DOHH2 (cell line): ENCODE results near the gene TRAF1.

Experiments
- H3F3A ChIP-seq: fragments of 200-600 bp; sonication (generic), shearing (Covaris generic); 2 replicates; pipeline ENCODE4 v1.6.0; 2016; ENCODE audit warnings: antibody characterized with exemption, mild to moderate bottlenecking; ENCODE audit not compliant: control insufficient read depth, insufficient read depth
- H3K27ac ChIP-seq: fragments of 200-600 bp; sonication (generic); 2 replicates; pipeline ENCODE4 v1.5.1; 2014; ENCODE audit warnings: low read depth, mild to moderate bottlenecking, low read length, moderate library complexity
- H3K27me3 ChIP-seq: fragments of 200-600 bp; sonication (generic); 2 replicates; pipeline ENCODE4 v1.6.1; 2014; ENCODE audit warnings: mild to moderate bottlenecking, low read length, mixed read lengths; ENCODE audit not compliant: control insufficient read depth
- H3K36me3 ChIP-seq: fragments of 200-600 bp; sonication (generic); 2 replicates; pipeline ENCODE4 v1.6.1; 2014; ENCODE audit warnings: mild to moderate bottlenecking, low read length, moderate library complexity, mixed read lengths; ENCODE audit not compliant: control insufficient read depth
- H3K4me1 ChIP-seq: fragments of 200-600 bp; sonication (generic); 2 replicates; pipeline ENCODE4 v1.6.1; 2014; ENCODE audit warnings: mild to moderate bottlenecking, low read length, mixed read lengths; ENCODE audit not compliant: control insufficient read depth
- H3K4me2 ChIP-seq: fragments of 200-600 bp; sonication (generic); 2 replicates; pipeline ENCODE4 v1.6.0; 2014; ENCODE audit warnings: mild to moderate bottlenecking, low read length, moderate library complexity
- H3K4me3 ChIP-seq: fragments of 200-600 bp; sonication (generic); 2 replicates; pipeline ENCODE4 v1.5.1; 2014; ENCODE audit warnings: mild to moderate bottlenecking, low read length, mixed read lengths
- H3K79me2 ChIP-seq: fragments of 200-600 bp; sonication (generic); 2 replicates; pipeline ENCODE4 v1.6.1; 2014; ENCODE audit warnings: mild to moderate bottlenecking, low read length, mixed read lengths; ENCODE audit not compliant: control insufficient read depth
- H3K9me2 ChIP-seq: fragments of 200-600 bp; sonication (generic); replicated peaks from 2 replicates; pipeline ENCODE4 v1.6.1; 2014; ENCODE audit warnings: mild to moderate bottlenecking, low read length, mixed read lengths; ENCODE audit not compliant: control insufficient read depth
- H3K9me3 ChIP-seq: fragments of 200-600 bp; sonication (generic); 2 replicates; pipeline ENCODE4 v1.6.1; 2014; ENCODE audit warnings: antibody characterized with exemption, low read length, mixed read lengths; ENCODE audit not compliant: control insufficient read depth, insufficient read depth
- H4K20me1 ChIP-seq: fragments of 200-600 bp; sonication (generic); 2 replicates; pipeline ENCODE4 v1.6.0; 2014; ENCODE audit warnings: low read depth, mild to moderate bottlenecking, antibody characterized with exemption, low read length, moderate library complexity; ENCODE audit not compliant: control insufficient read depth, insufficient read depth
- EZH2phosphoT487 ChIP-seq: fragments of 200-600 bp; sonication (generic); IDR thresholded peaks from 2 replicates; pipeline ENCODE4 v1.6.1; 2017; ENCODE audit warnings: borderline replicate concordance, mild to moderate bottlenecking, antibody characterized with exemption, low read length, moderate library complexity, mixed read lengths
- TF ChIP-seq, protein P1 (sequence below): fragments of 200-600 bp; sonication (generic); IDR thresholded peaks from one replicate; pipeline ENCODE4 v1.5.1; 2014; ENCODE audit warnings: antibody characterized with exemption, mild to moderate bottlenecking, low read depth, low read length; ENCODE audit not compliant: poor library complexity, severe bottlenecking

TRAF1 gene

DNA sequence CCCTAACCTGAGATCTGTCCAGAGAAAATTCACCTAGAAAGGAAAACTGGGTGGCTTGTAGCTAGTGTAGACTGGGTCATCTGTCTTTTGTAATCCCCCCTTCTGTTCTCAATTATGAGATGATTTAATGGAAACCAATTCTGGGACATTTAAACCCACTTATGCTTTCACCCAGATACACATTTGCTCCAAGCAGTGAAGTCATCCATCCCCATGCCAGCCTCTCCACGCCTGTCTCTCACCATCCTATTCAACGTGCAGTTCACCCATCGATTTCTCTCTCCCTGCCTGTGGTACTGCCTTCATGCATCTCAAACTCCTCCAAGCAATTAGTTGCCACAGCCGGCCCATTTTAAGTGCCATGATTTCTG is 51.4 kb downstream of the TRAF1 start:
- Histone ChIP-seq H3K9me2 (no peaks in the 10 kb centered on the region), H3K4me2 (peak overlapping the region; percentile 98), H3K4me3 (peak overlapping the region; percentile 90), H3K27me3 (no peaks in the 10 kb centered on the region), H3K9me3 (no peaks in the 10 kb centered on the region), H3K79me2 (peaks cover 40% of the 10 kb centered on the region), H3F3A (peaks cover 47% of the 10 kb centered on the region), H3K4me1 (peaks cover 68% of the 10 kb centered on the region), H4K20me1 (no peaks in the 10 kb centered on the region), H3K27ac (peak overlapping the region; percentile 97), H3K36me3 (peaks cover 76% of the 10 kb centered on the region)
- no peak for TF ChIP-seq EZH2phosphoT487
- TF ChIP-seq, protein P1, sequence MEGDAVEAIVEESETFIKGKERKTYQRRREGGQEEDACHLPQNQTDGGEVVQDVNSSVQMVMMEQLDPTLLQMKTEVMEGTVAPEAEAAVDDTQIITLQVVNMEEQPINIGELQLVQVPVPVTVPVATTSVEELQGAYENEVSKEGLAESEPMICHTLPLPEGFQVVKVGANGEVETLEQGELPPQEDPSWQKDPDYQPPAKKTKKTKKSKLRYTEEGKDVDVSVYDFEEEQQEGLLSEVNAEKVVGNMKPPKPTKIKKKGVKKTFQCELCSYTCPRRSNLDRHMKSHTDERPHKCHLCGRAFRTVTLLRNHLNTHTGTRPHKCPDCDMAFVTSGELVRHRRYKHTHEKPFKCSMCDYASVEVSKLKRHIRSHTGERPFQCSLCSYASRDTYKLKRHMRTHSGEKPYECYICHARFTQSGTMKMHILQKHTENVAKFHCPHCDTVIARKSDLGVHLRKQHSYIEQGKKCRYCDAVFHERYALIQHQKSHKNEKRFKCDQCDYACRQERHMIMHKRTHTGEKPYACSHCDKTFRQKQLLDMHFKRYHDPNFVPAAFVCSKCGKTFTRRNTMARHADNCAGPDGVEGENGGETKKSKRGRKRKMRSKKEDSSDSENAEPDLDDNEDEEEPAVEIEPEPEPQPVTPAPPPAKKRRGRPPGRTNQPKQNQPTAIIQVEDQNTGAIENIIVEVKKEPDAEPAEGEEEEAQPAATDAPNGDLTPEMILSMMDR = no peak

DNA sequence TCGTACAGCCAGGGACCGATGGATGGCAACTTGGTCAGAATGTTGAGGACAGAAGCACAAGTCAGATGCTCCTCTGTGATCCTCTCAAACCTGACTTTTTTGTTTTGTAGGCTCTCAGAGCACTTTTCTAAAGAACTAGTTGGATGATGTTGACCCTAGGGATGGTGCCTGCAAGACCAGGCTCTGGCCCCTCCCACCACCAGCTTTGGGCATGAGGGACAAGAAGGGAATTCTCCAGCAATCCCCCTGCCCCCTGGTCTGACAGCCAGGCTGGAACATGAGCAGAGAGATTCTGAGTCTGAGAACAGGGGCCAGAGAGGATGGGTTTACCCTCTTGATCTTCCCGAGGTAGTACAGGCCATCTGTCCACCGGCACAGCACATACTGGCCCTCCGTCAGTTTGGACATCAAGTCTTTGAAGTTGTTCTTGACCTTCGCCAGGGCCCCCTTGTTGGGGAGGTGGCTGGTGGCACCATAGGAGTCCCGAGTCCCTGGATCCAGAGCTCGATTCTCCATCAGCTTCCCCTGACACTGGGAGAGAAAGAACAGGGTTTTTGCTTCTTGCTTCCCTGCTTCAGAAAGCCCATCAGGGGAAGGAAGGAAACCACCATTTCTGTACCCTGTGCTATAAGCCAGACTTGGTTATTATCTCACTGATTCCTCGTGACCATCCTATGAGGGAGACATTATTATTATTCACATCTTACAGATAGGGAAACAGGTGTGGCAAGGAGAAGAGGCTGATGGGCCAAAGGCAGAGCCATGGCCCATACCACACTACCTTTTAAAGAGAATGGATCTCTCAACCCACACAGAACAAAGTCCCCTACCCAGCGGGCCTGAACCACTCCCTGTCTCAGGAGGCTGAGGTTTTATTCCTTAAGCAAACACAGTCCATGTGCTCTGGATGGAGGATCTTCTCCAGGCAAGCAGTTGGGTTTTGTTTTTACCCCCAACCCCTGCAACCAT is 52.1 kb downstream of the TRAF1 start:
- Histone ChIP-seq H3K27ac (peak overlapping the region; percentile 97), H3K79me2 (peaks cover 46% of the 10 kb centered on the region), H3K4me3 (peak overlapping the region; percentile 90), H4K20me1 (no peaks in the 10 kb centered on the region), H3K36me3 (peaks cover 83% of the 10 kb centered on the region), H3F3A (peaks cover 44% of the 10 kb centered on the region), H3K4me1 (peaks cover 68% of the 10 kb centered on the region), H3K9me2 (no peaks in the 10 kb centered on the region), H3K4me2 (peak overlapping the region; percentile 98), H3K9me3 (no peaks in the 10 kb centered on the region), H3K27me3 (no peaks in the 10 kb centered on the region)
- TF ChIP-seq, protein P1 = no peak
- no peak for TF ChIP-seq EZH2phosphoT487

DNA sequence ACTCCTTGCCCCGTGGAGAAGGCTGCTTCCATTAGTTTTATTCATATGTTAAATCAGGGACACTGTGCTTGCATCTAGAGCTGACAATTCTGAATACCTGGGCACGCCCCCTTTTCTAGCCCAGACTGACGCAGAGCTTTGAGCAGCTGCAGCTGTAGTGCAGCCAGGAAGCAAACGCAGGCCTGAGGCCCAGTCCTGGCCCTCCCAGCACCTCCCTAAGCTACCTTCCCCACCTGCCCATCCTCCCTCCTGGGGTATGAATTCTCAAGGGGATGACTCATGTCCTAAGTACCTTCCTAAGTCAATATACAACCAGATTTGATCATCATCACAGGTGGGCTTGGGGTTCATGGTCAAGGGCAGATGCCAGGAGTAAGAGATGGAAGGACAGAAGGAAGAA is 53.1 kb downstream of the TRAF1 start:
- TF ChIP-seq, protein P1 = no peak
- TF ChIP-seq EZH2phosphoT487 = no peak
- peaks cover 37% of the 10 kb centered on the region for H3F3A ChIP-seq
- H3K4me1 ChIP-seq = peaks cover 66% of the 10 kb centered on the region
- H3K27me3 ChIP-seq = no peaks in the 10 kb centered on the region
- no peak overlapping the region for H3K4me3 ChIP-seq
- H3K4me2 ChIP-seq = peak overlapping the region; percentile 98; the same call in 1 of the 2 replicates
- no peaks in the 10 kb centered on the region for H4K20me1 ChIP-seq
- no peaks in the 10 kb centered on the region for H3K9me3 ChIP-seq
- H3K36me3 ChIP-seq = peaks cover 86% of the 10 kb centered on the region
- peak overlapping the region; percentile 97 for H3K27ac ChIP-seq
- peaks cover 45% of the 10 kb centered on the region for H3K79me2 ChIP-seq
- H3K9me2 ChIP-seq = no peaks in the 10 kb centered on the region
